ENCODE results near the gene PALM3. TPM values are rescaled to one million over a fixed set of nuclear protein-coding genes. Genes with fewer than 3 reads are reported as not detected.

Gene PALM3, protein sequence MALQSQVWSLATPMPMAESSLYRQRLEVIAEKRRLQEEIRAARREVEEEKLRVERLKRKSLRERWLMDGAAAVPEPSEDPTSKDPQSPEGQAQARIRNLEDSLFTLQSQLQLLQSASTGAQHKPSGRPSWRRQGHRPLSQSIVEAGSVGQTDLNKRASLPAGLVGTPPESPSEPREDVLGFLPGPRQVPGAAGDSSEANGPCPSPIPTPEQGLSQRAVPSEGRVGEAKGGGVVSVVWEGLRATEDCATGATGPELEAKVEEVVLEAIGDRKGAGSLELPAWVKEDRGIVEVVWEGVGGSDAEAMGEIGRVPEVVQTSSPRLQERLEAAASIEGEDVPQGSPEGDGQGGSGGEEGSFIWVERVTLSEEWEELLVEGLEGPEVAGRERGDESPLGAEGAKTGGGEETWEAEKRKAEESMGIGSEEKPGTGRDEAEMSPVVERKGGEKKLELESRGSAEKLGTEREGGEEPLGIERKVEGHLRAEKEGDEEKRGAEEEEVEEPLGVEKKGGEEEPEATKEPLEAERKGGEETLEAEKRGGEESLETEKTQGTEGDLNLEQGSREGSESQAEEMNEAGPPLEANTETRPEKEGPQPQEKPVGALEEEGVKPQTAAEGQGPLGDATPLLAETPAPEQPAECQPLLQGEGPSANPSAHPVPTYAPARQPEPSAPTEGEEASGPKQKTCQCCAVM
- not detected for total RNA-seq
- polyA plus RNA-seq, result 0.18 TPM
- long read RNA-seq, donor 1, result 0 reads
- long read RNA-seq, donor 2, result 0 reads
- long read RNA-seq, donor 3, result 0 reads
- long read RNA-seq, donor 4, result 0 reads
- long read RNA-seq, donor 5, result 0 reads
- long read RNA-seq, donor 6, result 0 reads
- long read RNA-seq, donor 7, result 0 reads
- long read RNA-seq, donor 8, result 0 reads
- long read RNA-seq, donor 9, result 0 reads
- long read RNA-seq, donor 10, result 0 reads

DNA sequence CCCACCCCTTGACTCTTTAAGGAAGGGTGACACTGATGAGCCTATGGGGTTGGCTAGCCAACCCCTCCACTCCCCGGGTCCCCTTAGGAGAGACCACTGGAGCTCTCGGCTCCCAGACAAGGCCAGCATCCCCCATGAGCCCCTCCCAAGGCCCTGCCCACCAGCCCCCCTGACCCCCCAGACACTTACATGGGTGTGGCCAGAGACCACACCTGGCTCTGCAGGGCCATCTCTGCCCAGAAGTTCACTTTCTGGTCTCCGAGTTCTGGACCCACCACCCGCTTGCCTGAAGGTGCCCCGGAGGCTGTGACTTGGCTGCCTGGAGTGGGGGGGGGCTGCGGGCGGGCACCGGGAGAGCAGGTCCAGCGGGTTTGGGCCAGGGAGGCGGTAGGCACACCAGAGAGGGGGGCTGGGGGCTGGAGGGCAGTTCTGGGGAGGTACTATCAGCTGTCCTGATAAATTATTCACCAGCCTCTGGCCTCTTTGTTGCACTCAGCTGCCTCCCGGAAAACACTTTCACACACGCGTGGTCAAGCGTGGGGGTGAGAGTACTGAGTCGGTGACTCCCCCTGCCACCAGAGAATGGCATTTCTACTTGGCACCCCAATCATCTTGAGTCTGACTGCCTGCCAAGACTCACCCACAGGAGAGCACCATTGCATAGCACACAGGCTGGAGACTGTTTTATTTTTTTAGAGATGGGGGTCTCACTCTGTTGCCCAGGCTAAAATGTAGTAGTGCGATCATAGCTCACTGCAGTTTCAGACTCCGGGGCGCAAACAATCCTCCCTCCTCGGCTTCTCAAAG is at the start of gene PALM3:
Gene PALM3, minus strand, starts transcription at position 326 of the 807 bp plus-strand sequence. Its CDS starts 96 bp downstream, at position 230.
- H3K27me3 ChIP-seq (ENCODE audit: control insufficient read depth in 2 of 2, insufficient read depth in 1 of 2, low read length in 1 of 2), result peaks cover 17 to 50% of the 10 kb centered on the region in 2 donors
- no peak for DNase-seq (ENCODE audit: low read depth in 6 of 9, low spot score in 9 of 9)
- 85% methylated on average over 19 of the region's 19 CpGs for WGBS
- H3K27ac ChIP-seq (ENCODE audit: low read depth in 1 of 2, low read length in 1 of 2), result no peak within 1 kb of the TSS
- no peaks in the 10 kb centered on the region for H3K36me3 ChIP-seq (ENCODE audit: control insufficient read depth in 2 of 2, insufficient read depth in 2 of 2, low read length in 1 of 2)
- peaks cover 0 to 10% of the 10 kb centered on the region in 2 donors for H3K4me1 ChIP-seq (ENCODE audit: control insufficient read depth in 2 of 2, insufficient read depth in 2 of 2, low read length in 2 of 2)
- no peak within 1 kb of the TSS for H3K4me3 ChIP-seq (ENCODE audit: low read length in 2 of 2)
- H3K9me3 ChIP-seq (ENCODE audit: control insufficient read depth in 2 of 2, insufficient read depth in 1 of 2, low read length in 1 of 2), result no peaks in the 10 kb centered on the region

DNA sequence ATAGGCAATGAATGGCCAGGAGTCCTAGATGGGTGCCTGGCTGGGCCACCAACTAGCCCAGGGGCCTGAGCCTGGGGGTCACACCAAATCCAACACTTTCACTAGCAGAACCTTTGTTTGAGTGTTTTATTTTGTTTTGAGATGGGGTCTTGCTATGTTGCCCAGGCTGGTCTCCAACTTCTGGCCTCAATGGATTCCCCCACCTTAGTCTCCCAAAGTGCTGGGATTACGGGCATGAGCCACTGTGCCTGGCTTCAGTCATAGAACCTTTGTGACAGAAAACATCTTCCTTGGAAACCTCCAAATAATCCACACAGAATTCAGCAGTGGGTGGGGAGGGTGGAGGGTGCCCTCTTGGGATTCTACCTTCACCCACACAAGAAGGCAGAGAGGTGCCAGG is 49.6 kb upstream of the PALM3 start:
- no peak overlapping the region for H3K4me3 ChIP-seq (ENCODE audit: low read length in 2 of 2)
- no peak overlapping the region for H3K27ac ChIP-seq (ENCODE audit: low read depth in 1 of 2, low read length in 1 of 2)
- no peaks in the 10 kb centered on the region for H3K9me3 ChIP-seq (ENCODE audit: control insufficient read depth in 2 of 2, insufficient read depth in 1 of 2, low read length in 1 of 2)
- H3K27me3 ChIP-seq (ENCODE audit: control insufficient read depth in 2 of 2, insufficient read depth in 1 of 2, low read length in 1 of 2), result no peaks in the 10 kb centered on the region
- H3K36me3 ChIP-seq (ENCODE audit: control insufficient read depth in 2 of 2, insufficient read depth in 2 of 2, low read length in 1 of 2), result peaks cover 4 to 5% of the 10 kb centered on the region in 2 donors
- no peak for DNase-seq (ENCODE audit: low read depth in 6 of 9, low spot score in 9 of 9)
- 98% methylated on average over 1 of the region's 1 CpG for WGBS
- peaks cover 5 to 52% of the 10 kb centered on the region in 2 donors for H3K4me1 ChIP-seq (ENCODE audit: control insufficient read depth in 2 of 2, insufficient read depth in 2 of 2, low read length in 2 of 2)

DNA sequence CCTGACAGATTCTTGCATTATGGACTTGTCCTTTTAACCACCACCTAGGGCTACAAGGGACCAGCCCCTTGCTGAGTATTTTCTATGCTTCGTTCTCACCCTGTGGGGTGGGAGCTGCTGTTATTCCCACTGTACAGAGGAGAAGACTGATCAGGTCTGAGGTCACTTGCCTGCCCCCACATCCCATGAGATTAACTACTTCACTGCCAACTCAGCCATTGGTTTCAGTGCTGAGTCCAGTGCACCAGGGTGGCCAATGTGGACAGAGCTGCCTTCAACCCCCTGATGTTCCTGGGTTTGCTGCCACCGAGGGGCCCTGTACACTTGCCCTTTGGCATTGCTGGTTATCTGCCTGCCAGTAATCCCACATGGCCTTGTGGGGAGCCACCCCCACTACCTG is 48.8 kb upstream of the PALM3 start:
- no peak overlapping the region for H3K27ac ChIP-seq (ENCODE audit: low read depth in 1 of 2, low read length in 1 of 2)
- no peak overlapping the region for H3K4me3 ChIP-seq (ENCODE audit: low read length in 2 of 2)
- H3K4me1 ChIP-seq (ENCODE audit: control insufficient read depth in 2 of 2, insufficient read depth in 2 of 2, low read length in 2 of 2), result peaks cover 0 to 44% of the 10 kb centered on the region in 2 donors
- H3K9me3 ChIP-seq (ENCODE audit: control insufficient read depth in 2 of 2, insufficient read depth in 1 of 2, low read length in 1 of 2), result no peaks in the 10 kb centered on the region
- peaks cover 7 to 13% of the 10 kb centered on the region in 2 donors for H3K36me3 ChIP-seq (ENCODE audit: control insufficient read depth in 2 of 2, insufficient read depth in 2 of 2, low read length in 1 of 2)
- 98% methylated on average over 2 of the region's 2 CpGs for WGBS
- H3K27me3 ChIP-seq (ENCODE audit: control insufficient read depth in 2 of 2, insufficient read depth in 1 of 2, low read length in 1 of 2), result no peaks in the 10 kb centered on the region
- DNase-seq (ENCODE audit: low read depth in 6 of 9, low spot score in 9 of 9), result no peak

DNA sequence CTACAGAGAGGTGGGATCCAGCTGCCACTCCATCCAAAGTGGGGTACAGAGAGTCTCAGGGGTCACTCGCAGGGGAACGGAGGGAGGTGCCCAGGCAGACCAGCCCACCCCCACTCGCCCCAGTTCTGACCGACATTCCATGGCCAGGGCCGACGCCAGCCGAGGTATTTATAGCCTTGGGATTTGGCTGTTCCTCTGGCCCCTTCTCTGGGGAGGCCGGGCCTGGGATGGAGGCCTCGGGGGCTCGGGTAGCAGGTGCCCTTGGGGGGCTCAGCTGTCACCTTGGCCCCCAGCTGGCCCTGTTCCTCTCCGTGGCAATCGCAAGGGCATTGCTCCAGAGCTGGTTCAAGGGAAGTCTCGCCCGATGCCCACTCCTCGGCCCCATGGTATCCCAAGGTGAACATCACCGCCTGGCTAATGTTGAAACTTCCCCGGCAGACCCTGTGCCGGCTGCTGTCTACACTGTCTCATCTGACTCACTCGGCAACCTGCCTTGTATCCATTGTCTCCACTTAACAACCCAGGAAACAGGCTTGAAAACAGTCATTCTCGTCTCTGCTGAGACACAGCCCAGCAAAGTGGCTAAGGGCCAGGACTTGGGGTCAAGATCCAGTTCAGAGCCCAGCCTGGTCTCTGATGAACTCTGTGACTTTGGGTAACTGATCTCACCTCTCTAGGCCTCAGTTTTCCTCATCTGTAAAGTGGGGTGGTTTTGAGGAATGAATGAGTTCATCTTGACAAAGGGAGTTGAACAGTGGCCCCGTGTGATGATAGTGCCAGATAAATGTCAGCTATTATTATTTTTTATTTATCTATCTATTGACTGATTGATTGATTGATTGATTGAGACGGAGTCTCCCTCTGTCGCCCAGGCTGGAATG is 45.9 kb upstream of the PALM3 start:
- no peak overlapping the region for H3K27ac ChIP-seq (ENCODE audit: low read depth in 1 of 2, low read length in 1 of 2)
- no peak overlapping the region for H3K4me3 ChIP-seq (ENCODE audit: low read length in 2 of 2)
- H3K27me3 ChIP-seq (ENCODE audit: control insufficient read depth in 2 of 2, insufficient read depth in 1 of 2, low read length in 1 of 2), result no peaks in the 10 kb centered on the region
- peaks cover 0 to 22% of the 10 kb centered on the region in 2 donors for H3K4me1 ChIP-seq (ENCODE audit: control insufficient read depth in 2 of 2, insufficient read depth in 2 of 2, low read length in 2 of 2)
- no peak for DNase-seq (ENCODE audit: low read depth in 6 of 9, low spot score in 9 of 9)
- peaks cover 0 to 4% of the 10 kb centered on the region in 2 donors for H3K9me3 ChIP-seq (ENCODE audit: control insufficient read depth in 2 of 2, insufficient read depth in 1 of 2, low read length in 1 of 2)
- 93% methylated on average over 23 of the region's 23 CpGs for WGBS
- H3K36me3 ChIP-seq (ENCODE audit: control insufficient read depth in 2 of 2, insufficient read depth in 2 of 2, low read length in 1 of 2), result peaks cover 17 to 26% of the 10 kb centered on the region in 2 donors

DNA sequence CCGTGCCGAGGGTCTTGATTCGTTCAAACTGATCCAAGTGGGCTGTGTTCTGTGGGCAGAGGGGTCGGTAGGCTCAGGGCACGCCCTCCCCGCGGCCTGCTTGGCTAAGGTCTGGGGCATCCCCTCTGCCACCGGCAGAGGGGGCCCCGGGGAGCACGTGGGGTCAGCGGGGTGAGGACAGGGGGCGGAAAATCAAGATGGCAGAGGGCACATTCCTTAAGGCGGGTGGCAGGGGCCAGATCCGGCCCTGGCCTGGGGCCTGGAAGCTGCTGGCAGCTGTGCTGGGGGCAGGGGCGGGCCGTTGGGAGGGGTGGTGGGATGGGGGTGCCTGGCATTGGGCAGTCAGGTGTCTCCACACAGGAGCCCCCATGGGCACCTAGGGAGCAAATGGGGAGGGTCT is 45.0 kb upstream of the PALM3 start:
- H3K4me1 ChIP-seq (ENCODE audit: control insufficient read depth in 2 of 2, insufficient read depth in 2 of 2, low read length in 2 of 2), result peaks cover 0 to 20% of the 10 kb centered on the region in 2 donors
- 95% methylated on average over 16 of the region's 16 CpGs for WGBS
- no peak overlapping the region for H3K4me3 ChIP-seq (ENCODE audit: low read length in 2 of 2)
- H3K36me3 ChIP-seq (ENCODE audit: control insufficient read depth in 2 of 2, insufficient read depth in 2 of 2, low read length in 1 of 2), result peaks cover 27 to 36% of the 10 kb centered on the region in 2 donors
- H3K9me3 ChIP-seq (ENCODE audit: control insufficient read depth in 2 of 2, insufficient read depth in 1 of 2, low read length in 1 of 2), result peaks cover 0 to 4% of the 10 kb centered on the region in 2 donors
- no peak for DNase-seq (ENCODE audit: low read depth in 6 of 9, low spot score in 9 of 9)
- no peak overlapping the region for H3K27ac ChIP-seq (ENCODE audit: low read depth in 1 of 2, low read length in 1 of 2)
- H3K27me3 ChIP-seq (ENCODE audit: control insufficient read depth in 2 of 2, insufficient read depth in 1 of 2, low read length in 1 of 2), result no peaks in the 10 kb centered on the region

DNA sequence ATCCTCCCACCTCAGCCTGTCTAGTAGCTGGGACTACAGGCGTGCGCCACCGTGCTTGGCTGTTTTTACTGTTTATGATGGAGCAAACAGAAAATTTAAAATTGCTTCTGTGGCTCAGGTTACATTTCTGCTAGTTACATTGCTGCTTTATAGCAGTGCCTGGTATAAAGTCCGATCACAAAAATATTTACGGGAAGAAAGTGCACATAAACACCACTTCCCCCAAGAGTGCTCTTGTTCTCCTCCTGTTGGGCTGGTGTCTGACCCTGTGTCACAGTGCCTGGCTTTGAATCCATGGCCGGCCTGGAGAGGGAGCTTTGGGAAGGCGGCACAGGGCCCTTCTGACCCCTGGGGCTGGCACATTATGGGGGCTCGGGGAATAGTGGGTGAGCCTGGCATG is 43.8 kb upstream of the PALM3 start:
- H3K36me3 ChIP-seq (ENCODE audit: control insufficient read depth in 2 of 2, insufficient read depth in 2 of 2, low read length in 1 of 2), result peaks cover 34 to 43% of the 10 kb centered on the region in 2 donors
- no peaks in the 10 kb centered on the region for H3K27me3 ChIP-seq (ENCODE audit: control insufficient read depth in 2 of 2, insufficient read depth in 1 of 2, low read length in 1 of 2)
- DNase-seq (ENCODE audit: low read depth in 6 of 9, low spot score in 9 of 9), result no peak
- no peak overlapping the region for H3K4me3 ChIP-seq (ENCODE audit: low read length in 2 of 2)
- H3K4me1 ChIP-seq (ENCODE audit: control insufficient read depth in 2 of 2, insufficient read depth in 2 of 2, low read length in 2 of 2), result peaks cover 0 to 16% of the 10 kb centered on the region in 2 donors
- H3K27ac ChIP-seq (ENCODE audit: low read depth in 1 of 2, low read length in 1 of 2), result no peak overlapping the region
- H3K9me3 ChIP-seq (ENCODE audit: control insufficient read depth in 2 of 2, insufficient read depth in 1 of 2, low read length in 1 of 2), result peaks cover 0 to 4% of the 10 kb centered on the region in 2 donors
- 96% methylated on average over 8 of the region's 8 CpGs for WGBS

DNA sequence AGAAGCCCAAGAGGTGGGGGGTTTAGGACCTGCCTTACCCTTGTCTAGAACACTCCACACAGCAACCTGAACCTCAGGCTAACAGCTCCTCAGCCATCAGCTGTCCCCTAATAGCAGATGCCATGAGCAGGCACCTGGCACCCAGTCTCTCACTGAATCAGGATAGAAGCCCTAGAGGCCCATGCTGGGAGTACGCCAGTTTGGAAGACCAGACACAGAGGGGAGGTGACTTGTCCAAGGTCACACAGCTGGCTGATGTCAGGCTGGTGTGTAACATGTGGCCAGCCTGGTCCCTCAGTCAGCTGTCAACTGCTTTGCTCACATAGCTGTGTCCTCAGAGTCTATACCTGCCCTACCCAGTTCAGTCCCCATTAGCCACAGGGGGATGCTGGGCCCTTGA is 41.4 kb upstream of the PALM3 start:
- no peak overlapping the region for H3K4me3 ChIP-seq (ENCODE audit: low read length in 2 of 2)
- peaks cover 0 to 4% of the 10 kb centered on the region in 2 donors for H3K9me3 ChIP-seq (ENCODE audit: control insufficient read depth in 2 of 2, insufficient read depth in 1 of 2, low read length in 1 of 2)
- 100% methylated on average over 1 of the region's 1 CpG for WGBS
- DNase-seq (ENCODE audit: low read depth in 6 of 9, low spot score in 9 of 9), result no peak
- H3K27me3 ChIP-seq (ENCODE audit: control insufficient read depth in 2 of 2, insufficient read depth in 1 of 2, low read length in 1 of 2), result no peaks in the 10 kb centered on the region
- peaks cover 38 to 46% of the 10 kb centered on the region in 2 donors for H3K36me3 ChIP-seq (ENCODE audit: control insufficient read depth in 2 of 2, insufficient read depth in 2 of 2, low read length in 1 of 2)
- H3K27ac ChIP-seq (ENCODE audit: low read depth in 1 of 2, low read length in 1 of 2), result no peak overlapping the region
- H3K4me1 ChIP-seq (ENCODE audit: control insufficient read depth in 2 of 2, insufficient read depth in 2 of 2, low read length in 2 of 2), result peaks cover 0 to 16% of the 10 kb centered on the region in 2 donors

DNA sequence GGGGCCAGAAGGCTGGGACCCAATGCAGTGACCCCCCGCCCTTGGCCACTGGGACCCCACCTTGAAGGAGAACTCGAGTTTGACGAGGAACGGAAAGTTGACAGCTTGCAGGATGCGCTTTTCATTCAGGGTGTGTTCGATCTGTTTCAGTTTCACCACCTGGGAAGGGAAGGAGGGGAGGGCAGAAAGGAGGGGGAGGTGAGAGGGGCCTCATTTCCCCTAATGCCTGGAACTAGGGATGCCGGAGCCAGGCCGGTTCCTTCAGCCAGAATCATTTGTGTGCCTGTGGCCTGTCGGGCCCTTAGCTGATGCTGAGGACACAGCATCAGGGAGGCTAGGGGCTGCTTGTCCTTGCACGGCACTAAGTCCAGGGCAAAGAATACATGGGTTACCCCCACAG is 40.9 kb upstream of the PALM3 start:
- H3K4me3 ChIP-seq (ENCODE audit: low read length in 2 of 2), result no peak overlapping the region
- H3K27ac ChIP-seq (ENCODE audit: low read depth in 1 of 2, low read length in 1 of 2), result peak overlapping the region in 1 of 2 donors; percentile 42
- peaks cover 0 to 5% of the 10 kb centered on the region in 2 donors for H3K9me3 ChIP-seq (ENCODE audit: control insufficient read depth in 2 of 2, insufficient read depth in 1 of 2, low read length in 1 of 2)
- H3K4me1 ChIP-seq (ENCODE audit: control insufficient read depth in 2 of 2, insufficient read depth in 2 of 2, low read length in 2 of 2), result peaks cover 0 to 16% of the 10 kb centered on the region in 2 donors
- 94% methylated on average over 10 of the region's 10 CpGs for WGBS
- no peaks in the 10 kb centered on the region for H3K27me3 ChIP-seq (ENCODE audit: control insufficient read depth in 2 of 2, insufficient read depth in 1 of 2, low read length in 1 of 2)
- H3K36me3 ChIP-seq (ENCODE audit: control insufficient read depth in 2 of 2, insufficient read depth in 2 of 2, low read length in 1 of 2), result peaks cover 42 to 48% of the 10 kb centered on the region in 2 donors
- no peak for DNase-seq (ENCODE audit: low read depth in 6 of 9, low spot score in 9 of 9)

Measured in thymus (tissue), 14 donors.